Nucleus accumbens (tissue), 56 donors: ENCODE measurements around the gene COTL1.
"Not testable (repeated sequence)": the region's sequence is repeated elsewhere in the genome, so short reads cannot be mapped to it uniquely, and the experiment has no call there.

Source experiments
- DNase-seq, 56 donors: peaks; one replicate each; lab custom pipeline; 2025; lab: John Stamatoyannopoulos, UW

The COTL1 gene

DNA sequence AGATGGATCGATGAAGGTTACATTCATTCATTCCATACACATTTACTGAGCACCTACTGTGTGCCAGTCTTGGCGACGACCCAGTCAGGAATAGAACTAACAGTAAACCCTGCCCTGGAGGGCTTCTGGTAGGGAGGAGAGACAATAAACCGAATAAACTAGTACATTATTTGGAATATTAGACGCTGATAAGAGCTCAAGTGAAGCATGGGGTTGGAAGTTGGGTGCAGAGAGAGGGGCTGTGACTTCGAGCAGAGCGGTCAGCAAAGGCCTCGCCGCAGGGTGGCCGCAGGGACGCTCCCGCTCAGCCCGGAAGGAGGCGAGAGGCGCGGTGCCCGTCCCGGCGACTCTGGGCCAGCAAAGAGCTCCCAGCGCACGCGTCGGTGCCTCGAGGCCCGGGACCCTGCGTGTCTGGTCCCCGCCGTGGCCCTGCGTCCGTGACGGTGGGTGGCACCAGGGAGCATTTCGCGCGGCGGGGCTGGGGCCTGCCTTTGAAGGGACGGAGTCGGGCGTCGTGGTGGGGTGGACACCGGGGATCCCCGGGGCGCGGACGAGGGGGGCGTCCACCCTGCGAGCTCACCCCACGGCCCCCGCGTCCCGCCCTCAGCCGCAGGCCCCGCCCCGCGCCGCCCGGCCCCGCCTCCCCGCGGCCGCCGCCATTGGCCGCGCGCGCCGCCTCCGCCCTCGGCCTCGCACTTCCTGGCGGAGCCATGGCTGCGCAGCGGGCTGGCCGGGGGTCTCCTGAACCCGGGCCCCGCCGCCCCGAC, 30.1 kb upstream of the COTL1 start, which contains the start of gene KLHL36:
Gene KLHL36, plus strand, starts transcription at position 684 of the 767 bp plus-strand sequence. CDS start 2,357 bp downstream, outside the sequence.
- peak in 45 of 56 donors; percentile 12 to 78 (median 34) for DNase-seq

DNA sequence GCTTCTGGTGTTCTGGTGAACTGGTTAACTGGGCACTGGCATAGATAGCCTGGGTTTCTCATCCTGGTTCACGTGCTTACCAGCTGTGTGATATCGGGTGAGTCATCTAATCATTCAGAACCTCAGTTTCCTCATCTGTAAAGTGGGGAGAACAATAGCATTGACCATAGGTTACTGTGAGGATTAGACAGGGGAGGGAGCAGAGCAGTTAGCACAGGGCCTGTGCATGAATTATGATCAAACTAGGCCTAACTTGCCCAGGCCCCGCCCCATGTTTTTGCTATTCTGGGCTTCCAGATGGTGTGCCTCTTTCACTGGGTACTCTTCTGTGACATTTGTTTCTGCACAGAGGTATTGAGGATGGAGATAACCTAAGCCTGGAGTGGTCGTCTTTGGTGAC, 25.8 kb upstream of the COTL1 start:
- DNase-seq = no peak

DNA sequence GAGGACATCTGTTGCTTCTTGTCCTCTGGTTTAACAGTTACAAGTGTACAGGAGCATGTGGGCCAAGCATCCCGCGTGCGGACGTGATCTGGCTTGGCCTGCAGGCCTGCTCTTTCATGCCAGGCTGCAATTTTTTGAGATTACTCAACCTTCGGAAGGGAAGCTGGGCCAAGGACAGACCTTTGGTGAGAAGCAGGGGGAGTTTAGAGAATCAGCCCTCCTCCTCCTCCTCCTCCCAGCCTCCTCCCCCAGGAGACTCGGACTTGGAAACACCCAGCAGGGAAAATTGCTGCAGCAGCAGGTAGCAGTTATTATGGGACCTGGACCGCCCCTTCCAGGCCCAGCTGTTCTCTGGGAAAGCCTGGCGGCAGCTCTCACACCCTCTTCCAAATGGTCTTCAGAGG, 25.3 kb upstream of the COTL1 start:
- no peak for DNase-seq

DNA sequence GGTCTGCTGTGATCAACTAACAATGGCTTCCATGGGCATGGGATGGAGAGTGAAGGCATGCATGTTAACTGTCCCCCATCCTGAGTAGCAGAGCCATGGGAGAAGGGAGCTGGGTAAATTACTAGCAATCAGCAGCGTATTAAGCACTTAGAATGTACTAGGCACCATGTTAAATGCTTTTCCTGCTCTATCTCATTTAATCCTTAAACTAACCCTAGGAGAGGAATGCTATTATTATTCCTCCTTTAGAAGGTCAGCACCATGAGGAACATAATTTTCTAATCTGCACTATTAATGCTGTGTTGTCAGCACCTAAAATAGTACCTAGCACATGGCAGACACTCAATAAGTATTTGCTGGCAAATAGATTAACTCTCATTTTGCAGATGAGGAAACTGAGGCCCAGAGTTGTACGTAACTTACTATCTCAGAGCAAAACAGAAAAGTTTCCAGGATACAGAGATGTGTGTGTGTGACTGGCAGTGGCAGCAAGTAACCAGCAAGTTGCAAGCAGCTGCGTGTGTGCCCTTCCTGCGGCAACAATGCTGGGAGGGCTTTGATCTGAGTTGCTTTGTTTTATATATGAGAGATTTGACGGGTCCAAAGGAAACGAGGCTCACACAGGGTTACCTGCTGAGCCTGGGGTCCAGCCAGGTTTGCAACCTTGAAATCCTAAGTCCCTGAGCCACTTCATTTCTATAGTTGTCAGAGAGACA, 23.9 kb upstream of the COTL1 start:
- DNase-seq = no peak

DNA sequence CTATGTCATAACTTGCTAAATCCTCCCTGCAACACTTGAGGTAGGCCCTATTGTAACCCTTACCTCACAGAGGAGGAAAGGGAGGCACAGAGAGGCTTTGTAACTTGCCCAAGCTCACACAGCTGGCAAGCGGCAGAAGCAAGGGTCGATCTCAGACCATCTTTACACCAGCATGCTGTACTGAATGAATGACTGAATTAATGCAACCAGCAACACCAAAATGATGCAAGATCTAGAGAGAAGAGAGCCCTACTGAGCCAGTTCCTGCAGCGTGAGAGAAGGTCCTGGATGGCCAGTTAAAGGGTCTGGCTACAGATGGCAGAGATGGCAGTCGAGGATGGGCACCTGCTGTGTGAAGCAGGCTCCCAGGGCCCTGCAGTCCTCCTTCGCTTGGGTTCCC, 22.3 kb upstream of the COTL1 start:
- no peak for DNase-seq

- DNase-seq = no peak
Observed at GRCh38 chr16:84638231-84638806, 20.4 kb upstream of the COTL1 start.

DNA sequence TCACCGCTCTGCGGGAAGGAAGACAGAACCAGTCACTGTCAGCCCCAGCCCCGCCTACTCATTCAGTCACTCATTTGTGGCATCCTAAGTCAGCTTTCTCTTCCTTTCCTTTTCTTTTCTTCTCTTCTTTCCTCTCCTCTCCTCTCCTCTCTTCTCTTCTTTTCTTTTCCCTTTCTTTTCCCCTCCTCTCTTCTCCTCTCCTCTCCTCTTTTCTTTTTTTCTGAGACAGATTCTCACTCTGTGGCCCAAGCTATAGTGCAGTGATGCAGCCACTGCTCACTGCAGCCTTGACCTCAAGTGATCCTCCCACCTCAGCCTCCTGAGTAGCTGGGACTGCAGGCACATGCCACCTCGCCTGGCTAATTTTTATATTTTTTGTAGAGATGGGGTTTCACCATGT, 19.8 kb upstream of the COTL1 start:
- no peak for DNase-seq

- no peak for DNase-seq
Observed at GRCh38 chr16:84635702-84636101, 17.8 kb upstream of the COTL1 start.

DNA sequence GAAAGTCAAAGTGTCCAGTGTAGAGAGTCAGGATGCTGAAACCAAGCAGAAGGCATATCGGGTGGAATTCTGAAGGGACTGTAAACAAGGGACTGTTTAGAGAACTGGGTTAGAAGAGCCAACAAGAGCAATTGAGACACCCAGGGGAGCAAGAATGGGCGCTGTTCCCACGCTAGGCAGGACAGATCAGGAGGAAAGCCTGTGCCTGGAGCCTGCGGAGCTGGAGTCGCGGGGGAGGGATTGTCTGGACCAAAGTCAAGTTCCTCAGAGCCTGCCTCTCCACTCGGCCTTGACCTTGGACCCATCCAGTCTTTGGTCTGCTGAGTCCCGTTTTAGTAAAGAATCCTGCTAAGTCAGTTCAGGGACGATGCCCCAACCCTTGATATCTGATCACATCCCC, 15.7 kb upstream of the COTL1 start:
- DNase-seq = peak in 3 of 56 donors; percentile 6 to 21 (median 19)

DNA sequence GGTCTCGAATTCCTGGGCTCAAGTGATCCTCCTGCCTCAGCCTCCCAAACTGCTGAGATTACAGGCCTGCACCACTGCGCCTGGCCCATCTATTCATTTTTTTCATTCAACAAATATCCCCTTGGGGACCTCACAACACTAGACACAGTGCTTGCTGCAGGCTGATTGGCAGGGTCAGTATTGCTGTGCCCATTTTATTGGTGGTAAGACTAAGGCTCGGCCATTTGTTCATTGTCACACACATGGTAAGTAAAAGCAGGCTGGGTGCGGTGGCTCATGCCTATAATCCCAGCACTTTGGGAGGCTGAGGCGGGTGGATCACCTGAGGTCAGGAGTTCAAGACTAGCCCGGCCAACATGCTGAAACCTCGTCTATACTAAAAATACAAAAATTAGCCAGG, 15.0 kb upstream of the COTL1 start:
- not testable (repeated sequence) for DNase-seq

DNA sequence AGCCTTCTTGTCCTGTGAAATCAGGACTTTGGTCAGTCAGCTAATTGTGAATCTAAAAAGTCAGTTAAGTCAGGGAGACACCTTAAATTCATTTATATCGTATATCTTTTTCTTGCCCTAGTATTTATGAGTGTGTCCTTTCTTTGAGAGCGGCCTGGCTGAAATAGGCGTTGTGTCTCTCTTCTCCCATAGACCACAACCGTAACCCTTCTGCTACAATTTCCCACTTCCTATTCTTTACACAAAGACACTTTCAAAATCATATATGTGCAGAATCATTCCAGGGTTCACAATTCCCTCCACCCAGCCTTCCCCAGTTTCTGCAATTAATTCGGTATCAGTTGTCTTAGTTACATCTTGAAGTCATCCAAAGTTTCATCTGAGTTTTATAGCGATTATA, 14.0 kb upstream of the COTL1 start:
- DNase-seq = no peak

DNA sequence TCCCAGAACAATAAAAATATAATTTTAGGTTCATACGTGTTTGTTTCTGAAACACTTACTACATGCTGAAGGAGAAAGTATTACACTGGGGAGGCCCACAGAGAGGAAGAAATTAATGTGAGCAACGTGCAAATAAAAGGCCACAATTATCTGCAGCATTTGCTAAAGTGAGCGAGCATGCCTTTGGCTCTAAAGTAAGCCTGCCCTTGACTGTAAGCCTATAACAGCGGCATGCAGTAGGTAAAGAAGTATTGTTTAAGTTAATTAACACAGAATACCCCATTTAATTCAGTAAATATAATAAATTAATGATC, 13.2 kb upstream of the COTL1 start:
- DNase-seq = no peak

DNA sequence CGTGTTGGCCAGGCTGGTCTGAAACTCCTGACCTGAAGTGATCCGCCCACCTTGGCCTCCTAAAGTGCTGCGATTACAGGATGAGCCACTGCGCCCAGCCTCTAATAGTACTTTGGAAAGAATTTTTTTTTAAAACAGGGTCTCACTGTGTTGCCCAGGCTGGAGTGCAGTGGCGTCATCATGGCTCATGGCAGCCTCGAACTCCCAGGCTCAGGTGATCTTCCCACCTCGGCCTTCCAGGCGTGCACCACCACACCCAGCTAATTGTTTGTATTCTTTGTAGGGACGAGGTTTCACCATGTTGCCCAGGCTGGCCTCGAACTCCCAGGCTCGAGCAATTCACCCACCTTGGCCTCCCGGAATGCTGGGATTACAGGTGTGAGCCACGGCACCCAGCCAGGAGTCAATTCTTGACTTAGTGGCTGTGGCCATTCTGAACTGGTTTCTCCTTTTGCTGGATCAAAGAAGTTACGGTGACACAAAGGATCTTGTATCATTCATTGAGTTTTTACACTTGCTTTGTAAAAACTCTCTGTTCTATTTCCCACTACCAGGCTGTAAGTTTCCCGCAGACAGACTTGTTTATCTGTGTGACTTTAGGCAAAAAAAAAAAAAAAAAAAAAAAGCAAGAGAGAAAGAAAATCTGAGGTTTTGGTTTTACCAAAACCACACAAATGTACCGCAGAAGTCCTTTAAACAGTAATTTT, 12.7 kb upstream of the COTL1 start:
- no peak for DNase-seq

DNA sequence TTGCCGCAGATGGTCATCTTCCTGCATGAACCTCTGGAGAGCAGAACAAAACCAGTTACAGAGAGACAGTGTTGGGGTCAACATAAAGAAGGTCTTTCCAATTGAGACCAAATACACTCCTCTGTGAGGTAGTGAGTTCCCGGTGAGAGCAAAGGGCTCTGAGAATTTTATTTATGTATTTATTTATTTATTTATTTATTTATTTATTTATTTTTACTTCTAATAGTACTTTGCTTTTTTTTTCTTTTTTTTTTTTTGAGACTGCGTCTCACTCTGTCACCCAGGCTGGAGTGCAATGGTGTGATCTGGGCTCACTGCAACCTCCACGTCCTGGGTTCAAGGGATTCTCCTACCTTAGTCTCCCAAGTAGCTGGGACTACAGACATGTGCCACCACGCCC, 12.1 kb upstream of the COTL1 start:
- no peak for DNase-seq

- DNase-seq = no peak
Observed at GRCh38 chr16:84629580-84629979, 11.7 kb upstream of the COTL1 start.

DNA sequence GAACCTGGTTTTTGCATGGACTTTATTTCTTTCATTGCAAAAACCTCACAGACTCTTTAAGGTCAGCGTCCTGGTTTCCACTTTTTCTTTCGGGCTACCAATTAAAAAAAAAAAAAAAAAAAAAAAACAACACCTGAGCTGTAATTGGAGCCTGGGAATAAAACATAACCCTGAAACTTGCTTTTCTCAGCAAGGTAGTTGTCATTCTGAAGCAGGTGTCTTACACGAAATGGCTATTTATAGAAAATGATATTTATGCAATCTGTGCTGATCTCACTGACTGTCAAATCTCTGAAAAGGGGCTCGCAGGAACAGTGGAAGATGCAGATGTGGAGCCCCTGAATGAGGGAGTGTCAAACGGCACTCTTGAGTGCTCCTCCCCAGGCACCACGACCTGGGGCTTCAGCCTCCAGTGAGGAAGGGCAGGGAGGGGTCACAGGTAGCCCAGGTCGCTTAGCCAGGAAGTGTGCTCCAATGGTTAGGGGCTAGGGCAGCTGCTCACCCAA, 10.4 kb upstream of the COTL1 start:
- DNase-seq = no peak

DNA sequence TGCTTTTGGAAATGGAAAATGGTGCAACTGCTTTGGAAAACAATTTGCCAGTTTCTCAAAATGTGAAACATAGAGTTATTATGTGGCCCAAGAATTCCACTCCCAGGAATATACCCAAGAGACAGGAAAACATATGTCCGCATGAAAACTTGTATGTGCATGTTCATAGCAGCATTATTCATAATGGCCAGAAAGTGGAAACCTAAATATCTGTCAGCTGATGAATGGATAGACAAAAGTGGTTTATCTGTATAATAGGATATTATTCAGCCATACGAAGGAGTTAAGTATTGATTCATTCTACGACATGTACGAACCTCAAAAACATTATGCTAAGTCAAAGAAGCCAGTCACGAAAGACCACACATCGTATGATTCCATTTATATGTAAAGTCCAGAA, 7.7 kb upstream of the COTL1 start:
- no peak for DNase-seq

DNA sequence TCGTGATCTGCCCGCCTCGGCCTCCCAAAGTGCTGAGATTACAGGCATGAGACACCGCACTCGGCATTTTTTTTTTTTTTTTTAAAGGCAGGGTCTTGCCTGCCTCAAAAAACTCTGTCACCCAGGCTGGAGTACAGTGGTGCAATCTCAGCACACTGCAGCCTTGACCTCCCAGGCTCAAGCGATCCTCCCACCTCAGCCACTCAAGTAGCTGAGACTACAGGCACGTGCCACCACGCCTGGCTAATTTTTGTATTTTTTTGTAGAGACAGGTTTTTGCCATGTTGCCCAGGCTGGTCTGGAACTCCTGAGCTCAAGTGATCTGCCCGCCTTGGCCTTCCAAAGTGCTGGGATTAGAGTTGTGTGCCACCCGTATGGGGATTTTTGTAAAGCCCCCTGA, 3.0 kb upstream of the COTL1 start:
- DNase-seq = not testable (repeated sequence)

- peak in 1 of 56 donors; percentile 29 for DNase-seq
Observed at GRCh38 chr16:84618581-84619460, 943 bp upstream of the COTL1 start.
